Measurements from ENCODE around the gene KDM4C.

Gene KDM4C

DNA sequence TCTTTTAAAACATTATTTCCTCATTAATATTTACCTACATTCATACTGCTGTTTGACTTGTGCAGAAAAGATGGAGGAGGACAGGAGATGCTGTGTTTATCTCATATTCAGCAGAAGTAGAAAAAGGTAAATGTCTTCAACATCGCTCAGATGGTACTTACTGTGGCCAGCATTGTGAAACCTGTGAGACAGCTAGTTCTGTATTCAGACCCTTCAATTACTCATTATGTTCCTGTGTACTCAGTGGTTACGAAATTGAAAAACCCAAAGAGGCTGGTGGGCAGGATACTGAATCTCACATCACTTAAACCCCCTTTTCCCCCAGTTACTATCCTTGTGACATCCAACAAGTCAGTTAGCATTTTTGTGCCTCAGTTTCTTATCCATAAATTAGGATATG is 216.0 kb downstream of the KDM4C start:
- Histone ChIP-seq H3K4me1 (ENCODE audit: control insufficient read depth in 1 of 2, insufficient read depth in 1 of 2, low read depth in 1 of 2, low read length in 1 of 2) (peaks cover 11% of the 10 kb centered on the region in 2 experiments), H3K27me3 (no peaks in the 10 kb centered on the region), H3K9me3 (no peaks in the 10 kb centered on the region), H3K4me3 (ENCODE audit: low read depth in 1 of 2, low read length in 1 of 2) (no peak overlapping the region), H3K27ac (no peak overlapping the region), H3K36me3 (no peaks in the 10 kb centered on the region)
- TF ChIP-seq, protein P1, sequence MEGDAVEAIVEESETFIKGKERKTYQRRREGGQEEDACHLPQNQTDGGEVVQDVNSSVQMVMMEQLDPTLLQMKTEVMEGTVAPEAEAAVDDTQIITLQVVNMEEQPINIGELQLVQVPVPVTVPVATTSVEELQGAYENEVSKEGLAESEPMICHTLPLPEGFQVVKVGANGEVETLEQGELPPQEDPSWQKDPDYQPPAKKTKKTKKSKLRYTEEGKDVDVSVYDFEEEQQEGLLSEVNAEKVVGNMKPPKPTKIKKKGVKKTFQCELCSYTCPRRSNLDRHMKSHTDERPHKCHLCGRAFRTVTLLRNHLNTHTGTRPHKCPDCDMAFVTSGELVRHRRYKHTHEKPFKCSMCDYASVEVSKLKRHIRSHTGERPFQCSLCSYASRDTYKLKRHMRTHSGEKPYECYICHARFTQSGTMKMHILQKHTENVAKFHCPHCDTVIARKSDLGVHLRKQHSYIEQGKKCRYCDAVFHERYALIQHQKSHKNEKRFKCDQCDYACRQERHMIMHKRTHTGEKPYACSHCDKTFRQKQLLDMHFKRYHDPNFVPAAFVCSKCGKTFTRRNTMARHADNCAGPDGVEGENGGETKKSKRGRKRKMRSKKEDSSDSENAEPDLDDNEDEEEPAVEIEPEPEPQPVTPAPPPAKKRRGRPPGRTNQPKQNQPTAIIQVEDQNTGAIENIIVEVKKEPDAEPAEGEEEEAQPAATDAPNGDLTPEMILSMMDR (IDR thresholded peaks at IDR 0.05), result no peak

DNA sequence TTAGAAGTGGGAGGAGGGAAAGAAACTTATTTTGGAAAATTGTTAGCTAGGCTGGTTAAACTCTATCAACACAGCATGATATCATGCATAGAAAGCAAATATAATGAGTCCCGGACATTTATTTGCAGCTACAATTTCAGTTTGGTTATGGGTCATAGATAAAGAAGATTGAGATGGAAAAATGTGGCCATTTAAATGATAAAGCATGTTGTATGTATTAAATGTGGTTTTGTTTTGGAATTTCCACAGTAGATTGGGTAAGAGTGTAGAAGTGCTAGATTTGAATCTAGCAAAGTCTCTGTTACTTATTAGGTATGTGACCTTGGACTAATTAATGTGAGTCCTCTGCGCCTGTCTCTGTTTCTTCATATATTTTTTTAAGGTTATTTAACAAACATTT is 217.4 kb downstream of the KDM4C start:
- TF ChIP-seq, protein P1 (IDR thresholded peaks at IDR 0.05), result no peak
- H3K4me3 ChIP-seq (ENCODE audit: low read depth in 1 of 2, low read length in 1 of 2), result no peak overlapping the region
- no peaks in the 10 kb centered on the region for H3K9me3 ChIP-seq
- peaks cover 11% of the 10 kb centered on the region in 2 experiments for H3K4me1 ChIP-seq (ENCODE audit: control insufficient read depth in 1 of 2, insufficient read depth in 1 of 2, low read depth in 1 of 2, low read length in 1 of 2)
- H3K27ac ChIP-seq, result no peak overlapping the region
- H3K27me3 ChIP-seq, result no peaks in the 10 kb centered on the region
- H3K36me3 ChIP-seq, result no peaks in the 10 kb centered on the region

DNA sequence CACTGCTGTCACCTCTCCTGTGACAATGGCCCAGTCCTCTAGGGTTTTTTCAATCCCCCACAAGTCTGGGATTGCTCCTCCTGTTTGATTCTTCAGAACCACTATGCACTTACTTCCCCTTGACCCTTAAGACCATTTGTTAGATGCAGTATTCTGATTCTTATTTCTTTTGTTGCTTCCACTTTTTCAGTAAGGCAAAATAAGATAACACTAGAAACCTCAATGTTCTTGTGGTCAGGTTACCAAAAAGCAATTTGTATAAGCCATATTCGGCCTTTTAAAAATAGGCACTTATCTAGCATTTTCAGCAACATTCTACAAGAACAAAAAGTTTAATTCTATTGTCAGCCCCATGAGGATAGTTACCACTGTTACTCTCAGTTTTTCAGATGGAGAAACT is 220.0 kb downstream of the KDM4C start:
- Histone ChIP-seq H3K36me3 (peaks cover 7% of the 10 kb centered on the region), H3K4me1 (ENCODE audit: control insufficient read depth in 1 of 2, insufficient read depth in 1 of 2, low read depth in 1 of 2, low read length in 1 of 2) (peaks cover 11% of the 10 kb centered on the region in 2 experiments)

DNA sequence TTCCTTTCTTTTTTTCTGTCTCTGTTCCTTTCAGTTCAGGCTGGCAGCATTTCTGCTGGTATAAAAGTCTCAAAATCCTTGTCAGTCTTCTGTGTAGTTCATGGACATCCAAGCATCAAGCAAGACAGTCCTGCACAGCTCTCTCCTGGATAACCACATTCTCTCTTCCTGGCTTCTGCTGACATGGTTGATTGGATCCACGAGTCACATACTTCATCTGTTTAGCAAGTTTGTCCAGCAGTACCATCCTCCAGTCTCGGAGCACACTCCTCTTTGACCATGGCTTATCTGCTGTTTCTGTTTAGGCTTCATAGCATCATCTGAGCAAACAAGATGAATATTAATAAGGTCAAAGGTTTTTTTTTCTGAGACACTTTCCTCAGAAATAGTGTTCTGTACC is 220.8 kb downstream of the KDM4C start:
- no peaks in the 10 kb centered on the region for H3K9me3 ChIP-seq
- no peak overlapping the region for H3K4me3 ChIP-seq (ENCODE audit: low read depth in 1 of 2, low read length in 1 of 2)
- H3K36me3 ChIP-seq, result peaks cover 8% of the 10 kb centered on the region
- H3K27ac ChIP-seq, result no peak overlapping the region
- no peaks in the 10 kb centered on the region for H3K27me3 ChIP-seq
- TF ChIP-seq, protein P1 (IDR thresholded peaks at IDR 0.05), result no peak
- H3K4me1 ChIP-seq (ENCODE audit: control insufficient read depth in 1 of 2, insufficient read depth in 1 of 2, low read depth in 1 of 2, low read length in 1 of 2), result peaks cover 5% of the 10 kb centered on the region in 2 experiments

More for the DNA sequence above, 220.0 kb downstream of the KDM4C start:
- Histone ChIP-seq H3K9me3 (no peaks in the 10 kb centered on the region), H3K27me3 (no peaks in the 10 kb centered on the region), H3K4me3 (ENCODE audit: low read depth in 1 of 2, low read length in 1 of 2) (no peak overlapping the region), H3K27ac (no peak overlapping the region)
- TF ChIP-seq, protein P1 (IDR thresholded peaks at IDR 0.05), result no peak

DNA sequence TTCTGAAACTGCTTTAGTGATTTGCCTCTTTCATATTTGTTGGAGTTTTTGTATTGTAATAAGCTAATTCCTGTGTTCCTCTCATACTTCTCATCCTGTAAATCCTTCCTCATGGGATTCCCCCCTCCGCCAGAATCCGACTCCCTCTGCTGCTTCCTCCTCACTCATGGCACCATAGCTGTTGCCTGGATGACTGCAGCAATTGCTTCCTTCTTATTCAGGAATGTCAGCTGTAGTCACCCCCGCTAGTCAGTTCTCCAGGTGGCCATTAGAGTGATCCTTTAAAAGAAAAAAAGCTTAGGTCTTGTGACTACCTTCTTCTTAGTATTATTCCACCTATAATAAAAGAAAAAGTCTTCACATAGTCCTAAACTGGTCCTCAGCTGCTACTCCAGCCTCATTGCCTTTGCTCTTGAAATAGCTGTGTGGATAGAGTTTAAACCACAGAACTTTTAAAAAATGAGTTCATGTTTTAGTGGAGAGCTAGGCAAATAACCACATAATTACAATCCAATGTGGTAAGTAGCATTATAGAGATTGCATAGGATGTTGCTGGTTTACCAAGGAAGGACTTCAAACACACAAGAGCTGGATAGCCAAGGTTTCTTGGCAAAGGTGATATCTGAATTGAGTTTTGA is 227.3 kb downstream of the KDM4C start:
- TF ChIP-seq, protein P1 (IDR thresholded peaks at IDR 0.05), result no peak
- no peak overlapping the region for H3K27ac ChIP-seq
- no peaks in the 10 kb centered on the region for H3K27me3 ChIP-seq
- peaks cover 44% of the 10 kb centered on the region for H3K36me3 ChIP-seq
- no peaks in the 10 kb centered on the region for H3K9me3 ChIP-seq
- H3K4me1 ChIP-seq (ENCODE audit: control insufficient read depth in 1 of 2, insufficient read depth in 1 of 2, low read depth in 1 of 2, low read length in 1 of 2), result no peaks in the 10 kb centered on the region
- no peak overlapping the region for H3K4me3 ChIP-seq (ENCODE audit: low read depth in 1 of 2, low read length in 1 of 2)
